HL-60 (cell line): ENCODE results near the gene ADSS1.

ENCODE experiments used
- DNase-seq, 2 experiments: peaks; one replicate each; pipeline ENCODE4 v3.0.0-alpha.2; 2010 to 2020; ENCODE audit warnings: low read depth in 1 of 2, low spot score in 1 of 2
- H3K27ac ChIP-seq: fragments of 250-450 bp; sonication (Bioruptor Pico); replicated peaks from 2 replicates; pipeline ENCODE4 v1.5.1; 2020; ENCODE audit warnings: mild to moderate bottlenecking, moderate library complexity
- H3K27me3 ChIP-seq: fragments of 250-450 bp; sonication (Bioruptor Pico); 2 replicates; pipeline ENCODE4 v1.5.1; 2021; ENCODE audit warnings: mild to moderate bottlenecking, moderate library complexity; ENCODE audit not compliant: insufficient read depth, poor library complexity, severe bottlenecking
- H3K4me3 ChIP-seq: replicated peaks from 2 replicates; pipeline ENCODE4 v1.5.1; 2011; ENCODE audit warnings: mild to moderate bottlenecking, control low read depth, low read length; ENCODE audit not compliant: insufficient read depth
- GABPA ChIP-seq: IDR thresholded peaks from 2 replicates; pipeline ENCODE4 v1.6.1; 2012; ENCODE audit warnings: low read depth
- POLR2AphosphoS5 ChIP-seq: IDR thresholded peaks from 2 replicates; pipeline ENCODE4 v1.6.1; 2012; ENCODE audit warnings: low read depth
- SPI1 ChIP-seq: IDR thresholded peaks from 2 replicates; pipeline ENCODE4 v1.6.1; 2012; ENCODE audit warnings: low read depth, mild to moderate bottlenecking, borderline replicate concordance
- TF ChIP-seq, protein P1 (sequence below): IDR thresholded peaks from 2 replicates; pipeline ENCODE4 v1.6.1; 2012; ENCODE audit warnings: low read depth; ENCODE audit not compliant: insufficient replicate concordance
- TF ChIP-seq, protein P2 (sequence below): IDR thresholded peaks from one replicate; pipeline ENCODE4 v1.5.1; 2011; ENCODE audit warnings: low read length, control low read depth, inconsistent platforms; ENCODE audit not compliant: insufficient read depth

ADSS1 gene

DNA sequence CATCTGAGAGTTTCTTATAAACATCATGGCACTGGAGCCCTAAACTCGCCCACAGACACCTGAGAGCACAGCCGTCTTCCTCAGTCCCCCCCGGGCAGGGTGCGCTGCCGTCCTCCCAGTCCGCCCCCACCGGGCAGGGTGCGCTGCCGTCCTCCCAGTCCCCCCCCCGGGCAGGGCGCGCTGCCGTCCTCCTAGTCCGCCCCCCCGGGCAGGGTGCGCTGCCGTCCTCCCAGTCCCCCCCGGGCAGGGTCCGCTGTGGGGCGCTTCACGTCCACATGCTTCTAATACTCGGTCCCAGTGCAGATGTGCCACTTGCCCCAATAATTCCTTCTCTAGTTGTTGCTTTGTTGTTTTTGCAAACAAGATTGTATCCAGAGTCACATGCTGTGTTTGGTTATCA is 6.9 kb upstream of the ADSS1 start:
- Histone ChIP-seq H3K4me3 (no peak overlapping the region), H3K27ac (no peak overlapping the region)

DNA sequence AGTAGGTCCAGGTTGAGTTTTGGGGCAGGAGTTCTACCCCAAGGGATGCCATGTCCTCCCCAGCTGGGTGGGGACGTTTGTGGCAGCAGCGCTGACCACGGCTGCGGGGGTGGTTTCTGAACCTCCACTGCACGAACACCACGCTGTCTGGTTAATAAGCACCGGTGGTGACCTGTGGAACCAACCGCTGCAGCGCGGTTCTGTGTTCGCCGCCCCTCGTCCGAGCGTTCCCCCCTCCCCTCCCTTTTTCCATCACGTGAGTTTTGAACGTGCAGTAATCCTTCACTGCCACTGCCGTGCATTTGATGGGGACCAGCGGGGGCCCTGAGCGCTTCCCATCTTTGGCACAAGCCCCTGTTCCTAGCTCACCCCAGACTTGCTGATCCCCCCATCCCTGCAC is 6.4 kb upstream of the ADSS1 start:
- Histone ChIP-seq H3K4me3 (no peak overlapping the region), H3K27me3 (no peaks in the 10 kb centered on the region), H3K27ac (no peak overlapping the region)
- TF ChIP-seq, protein P1, sequence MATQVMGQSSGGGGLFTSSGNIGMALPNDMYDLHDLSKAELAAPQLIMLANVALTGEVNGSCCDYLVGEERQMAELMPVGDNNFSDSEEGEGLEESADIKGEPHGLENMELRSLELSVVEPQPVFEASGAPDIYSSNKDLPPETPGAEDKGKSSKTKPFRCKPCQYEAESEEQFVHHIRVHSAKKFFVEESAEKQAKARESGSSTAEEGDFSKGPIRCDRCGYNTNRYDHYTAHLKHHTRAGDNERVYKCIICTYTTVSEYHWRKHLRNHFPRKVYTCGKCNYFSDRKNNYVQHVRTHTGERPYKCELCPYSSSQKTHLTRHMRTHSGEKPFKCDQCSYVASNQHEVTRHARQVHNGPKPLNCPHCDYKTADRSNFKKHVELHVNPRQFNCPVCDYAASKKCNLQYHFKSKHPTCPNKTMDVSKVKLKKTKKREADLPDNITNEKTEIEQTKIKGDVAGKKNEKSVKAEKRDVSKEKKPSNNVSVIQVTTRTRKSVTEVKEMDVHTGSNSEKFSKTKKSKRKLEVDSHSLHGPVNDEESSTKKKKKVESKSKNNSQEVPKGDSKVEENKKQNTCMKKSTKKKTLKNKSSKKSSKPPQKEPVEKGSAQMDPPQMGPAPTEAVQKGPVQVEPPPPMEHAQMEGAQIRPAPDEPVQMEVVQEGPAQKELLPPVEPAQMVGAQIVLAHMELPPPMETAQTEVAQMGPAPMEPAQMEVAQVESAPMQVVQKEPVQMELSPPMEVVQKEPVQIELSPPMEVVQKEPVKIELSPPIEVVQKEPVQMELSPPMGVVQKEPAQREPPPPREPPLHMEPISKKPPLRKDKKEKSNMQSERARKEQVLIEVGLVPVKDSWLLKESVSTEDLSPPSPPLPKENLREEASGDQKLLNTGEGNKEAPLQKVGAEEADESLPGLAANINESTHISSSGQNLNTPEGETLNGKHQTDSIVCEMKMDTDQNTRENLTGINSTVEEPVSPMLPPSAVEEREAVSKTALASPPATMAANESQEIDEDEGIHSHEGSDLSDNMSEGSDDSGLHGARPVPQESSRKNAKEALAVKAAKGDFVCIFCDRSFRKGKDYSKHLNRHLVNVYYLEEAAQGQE: no peak
- TF ChIP-seq, protein P2, sequence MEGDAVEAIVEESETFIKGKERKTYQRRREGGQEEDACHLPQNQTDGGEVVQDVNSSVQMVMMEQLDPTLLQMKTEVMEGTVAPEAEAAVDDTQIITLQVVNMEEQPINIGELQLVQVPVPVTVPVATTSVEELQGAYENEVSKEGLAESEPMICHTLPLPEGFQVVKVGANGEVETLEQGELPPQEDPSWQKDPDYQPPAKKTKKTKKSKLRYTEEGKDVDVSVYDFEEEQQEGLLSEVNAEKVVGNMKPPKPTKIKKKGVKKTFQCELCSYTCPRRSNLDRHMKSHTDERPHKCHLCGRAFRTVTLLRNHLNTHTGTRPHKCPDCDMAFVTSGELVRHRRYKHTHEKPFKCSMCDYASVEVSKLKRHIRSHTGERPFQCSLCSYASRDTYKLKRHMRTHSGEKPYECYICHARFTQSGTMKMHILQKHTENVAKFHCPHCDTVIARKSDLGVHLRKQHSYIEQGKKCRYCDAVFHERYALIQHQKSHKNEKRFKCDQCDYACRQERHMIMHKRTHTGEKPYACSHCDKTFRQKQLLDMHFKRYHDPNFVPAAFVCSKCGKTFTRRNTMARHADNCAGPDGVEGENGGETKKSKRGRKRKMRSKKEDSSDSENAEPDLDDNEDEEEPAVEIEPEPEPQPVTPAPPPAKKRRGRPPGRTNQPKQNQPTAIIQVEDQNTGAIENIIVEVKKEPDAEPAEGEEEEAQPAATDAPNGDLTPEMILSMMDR: no peak
- TF ChIP-seq POLR2AphosphoS5: no peak
- no peak for TF ChIP-seq GABPA
- TF ChIP-seq SPI1: no peak
- no peak for DNase-seq

More for the DNA sequence above, 6.9 kb upstream of the ADSS1 start:
- no peak for DNase-seq
- TF ChIP-seq POLR2AphosphoS5: no peak
- TF ChIP-seq, protein P1: no peak
- TF ChIP-seq, protein P2: no peak
- no peaks in the 10 kb centered on the region for H3K27me3 ChIP-seq

DNA sequence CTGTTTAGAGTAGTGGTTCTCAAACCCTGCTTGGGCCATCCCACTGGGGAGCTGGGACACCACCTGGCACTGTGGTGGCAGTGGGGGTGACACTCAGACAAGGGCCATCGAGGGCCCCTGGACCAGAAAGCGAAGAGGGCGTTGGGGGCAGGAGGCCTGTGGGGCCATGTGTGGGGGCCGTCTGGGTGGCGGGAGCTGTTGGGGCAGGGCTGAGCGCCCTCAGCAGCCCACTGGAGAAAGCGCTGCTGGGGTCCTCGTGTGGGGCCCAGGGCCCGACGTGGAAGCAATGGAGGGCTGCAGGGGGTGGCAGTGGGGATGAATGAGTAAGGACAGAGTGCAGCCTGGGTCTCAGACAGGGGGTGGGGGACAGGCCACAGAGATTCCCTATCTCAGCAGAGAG is 5.9 kb upstream of the ADSS1 start:
- TF ChIP-seq, protein P1: no peak
- TF ChIP-seq SPI1 (no peak), GABPA (no peak), POLR2AphosphoS5 (no peak)
- no peak overlapping the region for H3K4me3 ChIP-seq
- no peak overlapping the region for H3K27ac ChIP-seq
- no peaks in the 10 kb centered on the region for H3K27me3 ChIP-seq
- no peak for DNase-seq

DNA sequence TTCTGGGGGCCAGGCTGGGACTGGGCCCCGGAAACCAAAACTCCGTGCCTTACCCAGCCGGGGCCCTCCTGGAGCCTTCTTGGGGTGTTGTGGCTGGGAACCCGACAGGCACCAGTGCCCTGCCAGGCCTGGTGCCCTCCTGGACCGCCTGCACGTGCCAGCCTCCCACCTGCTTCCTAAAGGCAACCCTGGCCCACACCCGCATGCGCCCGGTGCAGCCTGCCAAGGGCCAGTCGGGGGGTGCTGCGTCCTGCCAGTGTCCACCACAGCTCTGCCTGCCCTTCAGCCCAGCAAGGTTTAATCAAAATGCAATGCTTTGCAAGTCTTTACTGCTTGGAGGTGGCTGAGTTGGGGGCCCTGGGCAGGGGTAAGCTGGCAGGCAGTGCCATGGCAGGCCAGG is 5.2 kb upstream of the ADSS1 start:
- Histone ChIP-seq H3K4me3 (no peak overlapping the region), H3K27me3 (no peaks in the 10 kb centered on the region), H3K27ac (no peak overlapping the region)
- DNase-seq: no peak
- no peak for TF ChIP-seq GABPA
